B cell (primary cell): Measurements from ENCODE around the gene C5orf15. TPM values are rescaled to one million over a fixed set of nuclear protein-coding genes. Genes with fewer than 3 reads are reported as not detected.

Source experiments
- ATAC-seq: fragments of 200-7000 bp; cut with Tn5 transposase; one replicate; pipeline ENCODE4 v1.10.0; 2021; ENCODE audit warnings: low read depth, mild to moderate bottlenecking, moderate number of reproducible peaks, moderate library complexity
- CTCF ChIA-PET: fragments of 350-600 bp; sonication (Branson Sonifier 250); formaldehyde crosslinking; loops from one replicate; lab custom pipeline; 2021; ENCODE audit warnings: antibody characterized with exemption, inconsistent platforms; lab: Charles Lee
- POLR2A ChIA-PET: fragments of 350-600 bp; sonication (Branson Sonifier 250); formaldehyde crosslinking; loops from one replicate; lab custom pipeline; 2021; ENCODE audit warnings: antibody characterized with exemption; lab: Charles Lee
- DNase-seq: peaks from one replicate; pipeline ENCODE4 v3.0.0; 2013
- H2AFZ ChIP-seq: 2 replicates; pipeline ENCODE4 v1.6.1; 2012; ENCODE audit warnings: mild to moderate bottlenecking, low read depth, low read length; ENCODE audit not compliant: insufficient read depth, poor library complexity, severe bottlenecking
- H3K27ac ChIP-seq, 2 donors: 1 replicate in 1 of 2; 2 replicates in 1 of 2; pipeline ENCODE4 v1.5.1; 2012 to 2013; ENCODE audit warnings: low read length in 2 of 2, mild to moderate bottlenecking in 2 of 2, moderate library complexity in 1 of 2
- H3K27me3 ChIP-seq, 4 experiments: fragments of 200-600 bp in 1 of 4; sonication (generic) in 1 of 4; replicated peaks in 1 of 4; 1 replicate in 2 of 4; 2 replicates in 2 of 4; pipeline versions ENCODE4 v1.6.1 to v1.7.0; 2013 to 2016; ENCODE audit warnings: low read length in 3 of 4, mild to moderate bottlenecking in 2 of 4, mixed read lengths in 1 of 4, moderate library complexity in 1 of 4; ENCODE audit not compliant: insufficient read depth in 4 of 4, control insufficient read depth in 3 of 4; ENCODE audit errors: control extremely low read depth in 1 of 4
- H3K36me3 ChIP-seq, 2 experiments: replicated peaks in 1 of 2; 1 replicate in 1 of 2; 2 replicates in 1 of 2; pipeline versions ENCODE4 v1.6.1 to v1.7.1; 2013; ENCODE audit warnings: low read length in 1 of 2; ENCODE audit not compliant: insufficient read depth in 2 of 2, control insufficient read depth in 1 of 2; ENCODE audit errors: control extremely low read depth in 1 of 2, extremely low read depth in 1 of 2
- H3K4me1 ChIP-seq, 2 donors: fragments of 200-600 bp in 1 of 2; sonication (generic) in 1 of 2; 1 replicate in 1 of 2; 2 replicates in 1 of 2; pipeline versions ENCODE4 v1.5.1 to v1.6.1; 2013 to 2017; ENCODE audit warnings: low read length in 2 of 2; ENCODE audit not compliant: control insufficient read depth in 2 of 2, insufficient read depth in 2 of 2
- H3K4me2 ChIP-seq: replicated peaks from 2 replicates; pipeline ENCODE3; 2012; ENCODE audit warnings: mild to moderate bottlenecking, low read depth, low read length; ENCODE audit not compliant: poor library complexity, severe bottlenecking
- H3K4me3 ChIP-seq, 5 experiments: fragments of 200-600 bp in 1 of 5; sonication (generic) in 1 of 5; 1 replicate in 3 of 5; 2 replicates in 2 of 5; pipeline versions ENCODE4 v1.5.1 to v1.7.0; 2011 to 2016; ENCODE audit warnings: low read length in 4 of 5, mild to moderate bottlenecking in 4 of 5, low read depth in 2 of 5, control low read depth in 1 of 5, moderate library complexity in 1 of 5; ENCODE audit not compliant: insufficient read depth in 1 of 5; ENCODE audit errors: control extremely low read depth in 1 of 5, extremely low read depth in 1 of 5
- H3K79me2 ChIP-seq: fragments of 200-600 bp; sonication (generic); one replicate; pipeline ENCODE4 v1.6.0; 2016; ENCODE audit warnings: low read length; ENCODE audit not compliant: control insufficient read depth, insufficient read depth
- H3K9ac ChIP-seq: fragments of 200-600 bp; sonication (generic); 2 replicates; pipeline ENCODE4 v1.6.1; 2017; ENCODE audit warnings: mild to moderate bottlenecking, low read length, moderate library complexity
- H3K9me3 ChIP-seq, 3 donors: one replicate each; pipeline versions ENCODE4 v1.6.1 to v1.7.1; 2013; ENCODE audit warnings: low read length in 2 of 3; ENCODE audit not compliant: control insufficient read depth in 2 of 3, insufficient read depth in 1 of 3; ENCODE audit errors: control extremely low read depth in 1 of 3
- H4K20me1 ChIP-seq: 2 replicates; pipeline ENCODE4 v1.6.0; 2012; ENCODE audit warnings: mild to moderate bottlenecking, low read length; ENCODE audit not compliant: insufficient read depth, control insufficient read depth, poor library complexity, severe bottlenecking
- H3K27ac Mint-ChIP-seq: one replicate; pipeline ENCODE4 v1.8.0; 2021; ENCODE audit warnings: mixed read lengths
- H3K27me3 Mint-ChIP-seq: one replicate; pipeline ENCODE4 v1.8.0; 2021; ENCODE audit warnings: mixed read lengths
- H3K4me1 Mint-ChIP-seq: one replicate; pipeline ENCODE4 v1.8.0; 2021; ENCODE audit warnings: mixed read lengths
- H3K4me3 Mint-ChIP-seq: one replicate; pipeline ENCODE4 v1.8.0; 2021; ENCODE audit warnings: mixed read lengths
- H3K9me3 Mint-ChIP-seq: one replicate; pipeline ENCODE4 v1.8.0; 2022; ENCODE audit warnings: mixed read lengths; ENCODE audit not compliant: insufficient read depth
- CTCF ChIP-seq: fragments of 200-600 bp; IDR thresholded peaks from one replicate; pipeline ENCODE4 v1.8.0; 2022; ENCODE audit warnings: antibody characterized with exemption, mild to moderate bottlenecking
- EZH2 ChIP-seq: IDR thresholded peaks from 2 replicates; pipeline ENCODE4 v1.6.1; 2012; ENCODE audit warnings: borderline replicate concordance, low read depth, mild to moderate bottlenecking, moderate library complexity, low read length; ENCODE audit not compliant: insufficient read depth, poor library complexity, severe bottlenecking
- WGBS: methylation state at CpG from one replicate; pipeline ENCODE4 v1.1.5; 2013; ENCODE audit warnings: missing lambda C conversion rate; ENCODE audit not compliant: insufficient coverage; 5-methylcytosine and 5-hydroxymethylcytosine counted together
- intact Hi-C: fragments of 100-400 bp; cut with micrococcal nuclease; formaldehyde crosslinking; loops from one replicate; pipeline ENCODE4 v1.10.0; 2022
- polyA plus RNA-seq: library from polyadenylated mRNA; depleted of rRNA; stranded (reverse); fragments of >200 nt; gene quantifications from 2 replicates; pipeline ENCODE4 v1.2.3, GENCODE V29; 2012
- total RNA-seq, 2 donors: library from RNA; stranded (reverse); fragments of 120-200 nt in 1 of 2; gene quantifications; 1 replicate in 1 of 2; 2 replicates in 1 of 2; pipeline versions ENCODE4 v1.2.3 to v1.2.4, GENCODE V29; 2013 to 2022

C5orf15 gene
- total and polyA plus RNA-seq, 2 donors (not counting 1 experiment from before 2014, with no cell fraction given) = 22.7 to 28.2 TPM

GRCh38 chr5:133934822-133935666 lies 33.4 kb downstream of the C5orf15 start:
- Mint-ChIP-seq H3K4me1 (peaks cover 92% of the 10 kb centered on the region), H3K27me3 (no peaks in the 10 kb centered on the region), H3K4me3 (peak overlapping the region; percentile 87), H3K9me3 (peaks cover 3% of the 10 kb centered on the region), H3K27ac (peak overlapping the region; percentile 99)
- Histone ChIP-seq H3K4me2 (peak overlapping the region; percentile 83), H2AFZ (no peak overlapping the region), H4K20me1 (no peaks in the 10 kb centered on the region), H3K9ac (peak overlapping the region; percentile 56), H3K27ac (peak overlapping the region; percentile 93 to 99), H3K9me3 (peaks cover 0 to 24% (median 0%) of the 10 kb centered on the region in 3 donors), H3K4me1 (peaks cover 99 to 100% of the 10 kb centered on the region in 2 donors), H3K79me2 (peaks cover 6% of the 10 kb centered on the region), H3K27me3 (no peaks in the 10 kb centered on the region), H3K4me3 (peak overlapping the region in 3 of 5 experiments; percentile 25 to 54 (median 27)), H3K36me3 (no peaks in the 10 kb centered on the region)
- intact Hi-C loops = loop anchor here (5.0 kb wide), 1 partner anchor 903 kb away; no protein-coding TSS in a partner anchor
- peak; percentile 86 for DNase-seq
- ATAC-seq = peak; percentile 70
- POLR2A ChIA-PET = interaction anchor here (1.0 to 1.8 kb wide), 6 partner anchors 10 to 832 kb away, joined by 3 to 7 read pairs (median 4); partner anchors contain the start of gene C5orf15
- no peak for TF ChIP-seq CTCF
- 0% methylated on average over 3 of the region's 5 CpGs for WGBS
- CTCF ChIA-PET = interaction anchor here (0.6 to 2.0 kb wide), 12 partner anchors 9 to 829 kb away, joined by 3 to 15 read pairs (median 4); no protein-coding TSS in a partner anchor

- Mint-ChIP-seq H3K9me3 (peaks cover 3% of the 10 kb centered on the region), H3K4me3 (peak overlapping the region; percentile 87), H3K27ac (peak overlapping the region; percentile 99), H3K4me1 (peaks cover 94% of the 10 kb centered on the region), H3K27me3 (no peaks in the 10 kb centered on the region)
- 50% methylated on average over 3 of the region's 5 CpGs for WGBS
- peak overlapping the region; percentile 93 to 99 for H3K27ac ChIP-seq
- CTCF ChIA-PET = interaction anchor here (0.6 to 2.0 kb wide), 6 partner anchors 10 to 901 kb away, joined by 3 to 15 read pairs (median 4); no protein-coding TSS in a partner anchor
- no peak for TF ChIP-seq EZH2
- TF ChIP-seq CTCF = no peak
- H3K36me3 ChIP-seq = no peaks in the 10 kb centered on the region
- DNase-seq (peak; percentile 34), ATAC-seq (no peak)
- peaks cover 0 to 24% (median 0%) of the 10 kb centered on the region in 3 donors for H3K9me3 ChIP-seq
- H3K9ac ChIP-seq = peak overlapping the region; percentile 56
- H3K79me2 ChIP-seq = peaks cover 6% of the 10 kb centered on the region
- intact Hi-C loops = no loop called here
- H2AFZ ChIP-seq = peak overlapping the region; percentile 43
- no peaks in the 10 kb centered on the region for H4K20me1 ChIP-seq
- H3K4me1 ChIP-seq = peaks cover 100% of the 10 kb centered on the region in 2 donors
- H3K4me2 ChIP-seq = peak overlapping the region; percentile 83
- H3K4me3 ChIP-seq = peak overlapping the region in 4 of 5 experiments; percentile 15 to 54 (median 26)
- POLR2A ChIA-PET = interaction anchor here (1.6 to 1.8 kb wide), 3 partner anchors 11 to 23 kb away, joined by 3 to 6 read pairs (median 4); no protein-coding TSS in a partner anchor
- H3K27me3 ChIP-seq = no peaks in the 10 kb centered on the region
Measured at GRCh38 chr5:133934311-133934710, 34.1 kb downstream of the C5orf15 start.
